SU-DHL-6 (cell line): ENCODE measurements around the gene TMEM117.

Experiments
- H2AFZ ChIP-seq: fragments of 200-600 bp; sonication (generic); 2 replicates; pipeline ENCODE4 v1.6.1; 2014; ENCODE audit warnings: low read depth, mild to moderate bottlenecking, moderate library complexity, mixed read lengths, antibody characterized with exemption, low read length; ENCODE audit not compliant: severe bottlenecking
- H3F3A ChIP-seq: fragments of 200-600 bp; shearing (Covaris generic); 2 replicates; pipeline ENCODE4 v1.6.0; 2016; ENCODE audit warnings: antibody characterized with exemption, mild to moderate bottlenecking; ENCODE audit not compliant: insufficient read depth
- H3K27ac ChIP-seq: fragments of 200-600 bp; sonication (generic); 2 replicates; pipeline ENCODE4 v1.5.1; 2016; ENCODE audit warnings: low read depth, mild to moderate bottlenecking, low read length, moderate library complexity, mixed read lengths
- H3K27me3 ChIP-seq: fragments of 200-600 bp; sonication (generic), shearing (Covaris generic); 2 replicates; pipeline ENCODE4 v1.6.0; 2014; ENCODE audit warnings: mild to moderate bottlenecking, low read length
- H3K36me3 ChIP-seq: fragments of 200-600 bp; sonication (generic); 2 replicates; pipeline ENCODE4 v1.6.1; 2014; ENCODE audit warnings: mild to moderate bottlenecking, low read length, mixed read lengths
- H3K4me2 ChIP-seq: fragments of 300-600, 200-600 bp; shearing (Covaris generic), sonication (generic); 2 replicates; pipeline ENCODE4 v1.6.0; 2014; ENCODE audit warnings: low read length, low read depth, mild to moderate bottlenecking; ENCODE audit not compliant: poor library complexity, severe bottlenecking
- H3K4me3 ChIP-seq: fragments of 200-600 bp; sonication (generic); 2 replicates; pipeline ENCODE4 v1.5.1; 2014; ENCODE audit warnings: antibody characterized with exemption, low read length, mild to moderate bottlenecking, mixed read lengths; ENCODE audit not compliant: insufficient read depth, poor library complexity, severe bottlenecking
- H3K79me2 ChIP-seq: fragments of 200-600 bp; sonication (generic); 2 replicates; pipeline ENCODE4 v1.6.1; 2014; ENCODE audit warnings: mild to moderate bottlenecking, low read length, moderate library complexity; ENCODE audit not compliant: insufficient read depth
- H3K9ac ChIP-seq: fragments of 200-600 bp; sonication (generic); 2 replicates; pipeline ENCODE4 v1.7.0; 2014; ENCODE audit warnings: mild to moderate bottlenecking, low read length
- H3K9me2 ChIP-seq: fragments of 200-600 bp; sonication (generic); replicated peaks from 2 replicates; pipeline ENCODE4 v1.6.1; 2014; ENCODE audit warnings: low read length; ENCODE audit not compliant: insufficient read depth
- H3K9me3 ChIP-seq: fragments of 200-600 bp; sonication (generic); 2 replicates; pipeline ENCODE4 v1.6.1; 2014; ENCODE audit warnings: low read length, mixed read lengths; ENCODE audit not compliant: insufficient read depth
- H4K20me1 ChIP-seq: fragments of 200-600 bp; sonication (generic); 2 replicates; pipeline ENCODE4 v1.6.1; 2014; ENCODE audit warnings: low read depth, mild to moderate bottlenecking, antibody characterized with exemption, low read length, moderate library complexity, mixed read lengths
- EZH2phosphoT487 ChIP-seq: fragments of 200-600 bp; sonication (generic), shearing (Covaris generic); conservative IDR thresholded peaks from 2 replicates; pipeline ENCODE4 v1.6.1; 2018; ENCODE audit warnings: mild to moderate bottlenecking, antibody characterized with exemption, low read length, moderate library complexity, mixed read lengths
- TF ChIP-seq, protein P1 (sequence below): fragments of 200-600 bp; sonication (generic); IDR thresholded peaks from one replicate; pipeline ENCODE4 v1.5.1; 2017; ENCODE audit warnings: antibody characterized with exemption, mild to moderate bottlenecking, low read length, moderate library complexity; ENCODE audit not compliant: insufficient read depth, poor library complexity, severe bottlenecking

TMEM117 gene

DNA sequence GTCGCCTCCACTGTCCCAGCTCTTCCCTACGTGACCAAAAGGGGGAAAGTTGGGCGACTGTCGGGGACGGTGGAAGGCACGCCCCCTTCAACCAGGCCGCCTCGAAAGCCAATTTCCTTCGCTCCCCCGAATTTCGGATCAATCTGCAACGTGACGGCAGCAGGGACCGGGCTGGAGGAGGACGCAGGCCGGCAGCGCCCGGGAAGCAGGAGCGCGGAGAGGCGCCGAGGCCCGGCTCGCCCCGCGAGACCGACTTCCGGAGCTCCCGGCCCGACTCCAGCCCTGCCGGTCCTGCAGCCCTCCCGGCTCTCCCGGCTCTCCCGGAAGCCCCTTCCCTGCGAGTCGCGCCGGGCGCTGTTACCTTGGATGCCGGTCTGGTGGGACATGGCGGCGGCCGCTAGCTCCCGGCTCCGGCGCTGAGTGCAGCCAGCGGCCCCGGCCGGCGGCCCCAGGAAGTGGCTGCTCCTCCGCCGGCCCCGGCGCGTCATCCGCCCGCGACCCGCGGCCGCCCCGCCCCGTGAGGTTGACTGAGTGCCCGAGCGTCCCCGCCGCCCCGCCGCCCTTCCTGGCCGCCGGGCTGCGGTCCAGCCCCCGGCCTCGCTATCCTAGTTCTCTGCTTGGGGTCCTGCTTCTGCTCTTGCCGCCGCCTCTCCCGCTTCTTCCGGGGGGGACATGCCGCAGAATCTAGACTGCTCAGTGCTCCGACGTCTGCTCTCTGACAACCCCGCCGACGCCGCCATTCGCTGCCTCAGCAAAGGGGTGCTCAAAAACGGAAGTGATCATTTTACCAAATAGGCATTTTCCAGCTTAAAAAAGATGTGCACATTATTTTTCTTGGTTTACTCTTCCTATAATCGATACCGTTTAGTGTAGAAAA lies 29.8 kb upstream of the TMEM117 start, which contains the start of gene TWF1:
Gene TWF1, minus strand, starts transcription at position 458 of the 877 bp plus-strand sequence. Its CDS starts 72 bp downstream, at position 386.
- Histone ChIP-seq H3K36me3 (peaks cover 26% of the 10 kb centered on the region), H3K27me3 (no peaks in the 10 kb centered on the region), H3K4me3 (peak within 1 kb of the TSS; percentile 97), H3F3A (no peaks in the 10 kb centered on the region), H3K9me2 (no peaks in the 10 kb centered on the region), H3K27ac (peak within 1 kb of the TSS; percentile 86), H3K79me2 (peaks cover 41% of the 10 kb centered on the region), H4K20me1 (peaks cover 9% of the 10 kb centered on the region), H3K9me3 (no peaks in the 10 kb centered on the region), H2AFZ (peak within 1 kb of the TSS; percentile 83), H3K9ac (peak within 1 kb of the TSS; percentile 89), H3K4me2 (peak within 1 kb of the TSS; percentile 92)
- no peak for TF ChIP-seq EZH2phosphoT487
- TF ChIP-seq, protein P1, sequence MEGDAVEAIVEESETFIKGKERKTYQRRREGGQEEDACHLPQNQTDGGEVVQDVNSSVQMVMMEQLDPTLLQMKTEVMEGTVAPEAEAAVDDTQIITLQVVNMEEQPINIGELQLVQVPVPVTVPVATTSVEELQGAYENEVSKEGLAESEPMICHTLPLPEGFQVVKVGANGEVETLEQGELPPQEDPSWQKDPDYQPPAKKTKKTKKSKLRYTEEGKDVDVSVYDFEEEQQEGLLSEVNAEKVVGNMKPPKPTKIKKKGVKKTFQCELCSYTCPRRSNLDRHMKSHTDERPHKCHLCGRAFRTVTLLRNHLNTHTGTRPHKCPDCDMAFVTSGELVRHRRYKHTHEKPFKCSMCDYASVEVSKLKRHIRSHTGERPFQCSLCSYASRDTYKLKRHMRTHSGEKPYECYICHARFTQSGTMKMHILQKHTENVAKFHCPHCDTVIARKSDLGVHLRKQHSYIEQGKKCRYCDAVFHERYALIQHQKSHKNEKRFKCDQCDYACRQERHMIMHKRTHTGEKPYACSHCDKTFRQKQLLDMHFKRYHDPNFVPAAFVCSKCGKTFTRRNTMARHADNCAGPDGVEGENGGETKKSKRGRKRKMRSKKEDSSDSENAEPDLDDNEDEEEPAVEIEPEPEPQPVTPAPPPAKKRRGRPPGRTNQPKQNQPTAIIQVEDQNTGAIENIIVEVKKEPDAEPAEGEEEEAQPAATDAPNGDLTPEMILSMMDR = no peak

DNA sequence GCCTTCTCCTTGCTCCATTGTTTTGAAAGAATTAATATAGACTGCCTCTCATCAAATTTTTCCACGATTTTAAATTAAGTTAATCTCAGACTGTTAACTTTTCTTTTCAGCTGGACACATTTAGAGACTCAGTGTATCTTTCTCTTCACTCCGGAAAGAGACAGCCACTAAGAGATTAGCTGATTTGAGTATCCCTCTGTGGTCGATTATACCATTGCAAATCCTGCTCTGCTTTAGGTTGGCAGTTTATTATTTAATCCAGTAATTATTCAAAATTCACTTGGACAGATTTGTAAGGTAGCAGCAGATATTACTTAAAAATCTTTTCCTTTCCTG lies 29.2 kb upstream of the TMEM117 start:
- peak overlapping the region; percentile 79 for H3K4me2 ChIP-seq
- H3K79me2 ChIP-seq = peaks cover 41% of the 10 kb centered on the region
- peaks cover 25% of the 10 kb centered on the region for H3K36me3 ChIP-seq
- no peaks in the 10 kb centered on the region for H3K27me3 ChIP-seq
- H2AFZ ChIP-seq = peak overlapping the region; percentile 83
- TF ChIP-seq, protein P1 = no peak
- TF ChIP-seq EZH2phosphoT487 = no peak
- no peaks in the 10 kb centered on the region for H3K9me2 ChIP-seq
- no peaks in the 10 kb centered on the region for H3K9me3 ChIP-seq
- H3K27ac ChIP-seq = peak overlapping the region; percentile 86
- H3F3A ChIP-seq = no peaks in the 10 kb centered on the region
- peaks cover 9% of the 10 kb centered on the region for H4K20me1 ChIP-seq
- peak overlapping the region; percentile 89 for H3K9ac ChIP-seq
- H3K4me3 ChIP-seq = peak overlapping the region; percentile 97

DNA sequence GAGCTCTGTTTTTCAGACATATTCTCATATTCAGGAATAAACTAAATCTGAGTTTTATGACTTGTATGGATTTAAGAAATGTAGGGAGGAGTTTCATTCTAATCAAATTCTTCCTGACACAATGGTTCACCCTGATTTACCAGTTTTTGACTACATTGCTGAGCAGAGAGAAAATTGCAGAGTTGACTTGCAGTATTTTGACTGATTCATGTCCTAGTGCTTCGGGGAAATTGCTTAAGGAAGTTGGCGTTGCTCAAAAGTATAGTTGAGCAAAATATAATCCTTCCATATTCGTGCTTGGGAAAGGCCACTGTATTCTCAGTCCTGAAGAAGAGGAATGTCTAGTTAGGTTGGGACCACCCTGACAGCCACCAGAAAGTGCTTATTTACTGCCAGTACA lies 28.5 kb upstream of the TMEM117 start:
- Histone ChIP-seq H3K27ac (no peak overlapping the region), H4K20me1 (peaks cover 9% of the 10 kb centered on the region), H3K79me2 (peaks cover 36% of the 10 kb centered on the region), H3K27me3 (no peaks in the 10 kb centered on the region), H3K36me3 (peaks cover 19% of the 10 kb centered on the region), H3K9me3 (no peaks in the 10 kb centered on the region), H3K9ac (peak overlapping the region; percentile 89), H3K4me3 (no peak overlapping the region), H3F3A (no peaks in the 10 kb centered on the region), H2AFZ (peak overlapping the region; percentile 83), H3K4me2 (peak overlapping the region; percentile 79), H3K9me2 (no peaks in the 10 kb centered on the region)
- TF ChIP-seq, protein P1 = no peak
- no peak for TF ChIP-seq EZH2phosphoT487
